Left colon (tissue), 2 donors: ENCODE measurements around the gene SFR1. TPM values are rescaled to one million over a fixed set of nuclear protein-coding genes. Genes with fewer than 3 reads are reported as not detected.
"Not testable (repeated sequence)": the region's sequence is repeated elsewhere in the genome, so short reads cannot be mapped to it uniquely, and the experiment has no call there.

Experiments
- ATAC-seq: fragments of 200-7000 bp; cut with Tn5 transposase; one replicate; pipeline ENCODE4 v1.9.1; 2020; ENCODE audit warnings: mild to moderate bottlenecking, moderate library complexity
- DNase-seq, 2 donors: peaks; one replicate each; pipeline ENCODE4 v3.0.0-alpha.2; 2020
- intact Hi-C, 2 donors: fragments of 100-400 bp; cut with DNase I in 1 of 2; cut with micrococcal nuclease in 1 of 2; formaldehyde crosslinking; loops; one replicate each; pipeline versions ENCODE4 v1.11.2 to v1.14.0; 2022; cut with DNase I, micrococcal nuclease
- total RNA-seq, 2 donors: library from RNA; stranded (reverse); fragmentation: NEBNext Ultra II Directional; extraction: Animal tissue kit (Norgen Biotek cat#: 25700); gene quantifications; one replicate each; pipeline ENCODE4 v1.2.1, GENCODE V29; 2021
- donor health status: DM: no; HTN: no; CAD: no.
- donor health status: DM: yes; HTN: yes; CAD: no.

The SFR1 gene
- total RNA-seq, 2 donors from 2014 or later, result 3.4 to 5.6 TPM

GRCh38 chr10:104144931-104145330 lies 23.0 kb downstream of the SFR1 start:
- DNase-seq (no peak), ATAC-seq (no peak)
- intact Hi-C loops, result no loop called here

GRCh38 chr10:104146882-104147281 lies 24.9 kb downstream of the SFR1 start:
- DNase-seq (no peak), ATAC-seq (no peak)

GRCh38 chr10:104150139-104150538 lies 28.2 kb downstream of the SFR1 start:
- no peak for ATAC-seq
- DNase-seq, result no peak
- intact Hi-C loops, result no loop called here

More at GRCh38 chr10:104146882-104147281, 24.9 kb downstream of the SFR1 start:
- intact Hi-C loops, result no loop called here

- intact Hi-C loops, result no loop called here
- no peak for ATAC-seq
- no peak for DNase-seq
Observed at GRCh38 chr10:104151737-104152136, 29.8 kb downstream of the SFR1 start.

- DNase-seq (no peak), ATAC-seq (no peak)
- intact Hi-C loops, result no loop called here
Observed at GRCh38 chr10:104155591-104155990, 33.6 kb downstream of the SFR1 start.

GRCh38 chr10:104170610-104171254 lies 48.8 kb downstream of the SFR1 start:
- ATAC-seq, result no peak
- no peak for DNase-seq
- intact Hi-C loops, result no loop called here

- ATAC-seq, intact Hi-C loops, DNase-seq: not testable (repeated sequence)
Observed at GRCh38 chr10:104174136-104174535, 52.2 kb downstream of the SFR1 start.

Other genes starting within 250 kb of the SFR1 start
- 10 to 100 TPM; 24.4 to 25.7 TPM for gene STN1, start 204.0 kb upstream of the SFR1 start, total RNA-seq
- 10 to 100 TPM; 42.1 to 53.9 TPM for gene SLK, start 155.0 kb upstream of the SFR1 start, total RNA-seq
- gene COL17A1, start 36.3 kb upstream of the SFR1 start, total RNA-seq, result 100 to 1,000 TPM; 159 to 328 TPM
- gene CFAP43, start 110.2 kb downstream of the SFR1 start, total RNA-seq, result under 1 TPM; 0.34 to 0.40 TPM
- 10 to 100 TPM; 67.5 to 71.2 TPM for gene GSTO1, start 132.7 kb downstream of the SFR1 start, total RNA-seq
- gene GSTO2, start 147.0 kb downstream of the SFR1 start, total RNA-seq, result 10 to 100 TPM; 13.7 to 27.9 TPM
- 1 to 10 TPM; 5.0 to 5.1 TPM for gene ITPRIP, start 216.3 kb downstream of the SFR1 start, total RNA-seq
- gene CFAP58, start 231.7 kb downstream of the SFR1 start, total RNA-seq, result under 1 TPM; 0.09 to 0.20 TPM